Activated CD4-positive, CD25-positive, alpha-beta regulatory T cell (primary cell): ENCODE measurements around the gene AIPL1.
A peak's percentile ranks its signal among the peaks of the same experiment; 100 is the strongest.

Source experiments
- DNase-seq, 4 experiments: peaks; one replicate each; lab custom pipeline; 2025; lab: John Stamatoyannopoulos, UW

The AIPL1 gene

GRCh38 chr17:6448473-6448872 is 13.6 kb upstream of the AIPL1 start:
- DNase-seq, result no peak

- no peak for DNase-seq
These were observed 11.7 kb upstream of the AIPL1 start for GRCh38 chr17:6446516-6447100.

DNA sequence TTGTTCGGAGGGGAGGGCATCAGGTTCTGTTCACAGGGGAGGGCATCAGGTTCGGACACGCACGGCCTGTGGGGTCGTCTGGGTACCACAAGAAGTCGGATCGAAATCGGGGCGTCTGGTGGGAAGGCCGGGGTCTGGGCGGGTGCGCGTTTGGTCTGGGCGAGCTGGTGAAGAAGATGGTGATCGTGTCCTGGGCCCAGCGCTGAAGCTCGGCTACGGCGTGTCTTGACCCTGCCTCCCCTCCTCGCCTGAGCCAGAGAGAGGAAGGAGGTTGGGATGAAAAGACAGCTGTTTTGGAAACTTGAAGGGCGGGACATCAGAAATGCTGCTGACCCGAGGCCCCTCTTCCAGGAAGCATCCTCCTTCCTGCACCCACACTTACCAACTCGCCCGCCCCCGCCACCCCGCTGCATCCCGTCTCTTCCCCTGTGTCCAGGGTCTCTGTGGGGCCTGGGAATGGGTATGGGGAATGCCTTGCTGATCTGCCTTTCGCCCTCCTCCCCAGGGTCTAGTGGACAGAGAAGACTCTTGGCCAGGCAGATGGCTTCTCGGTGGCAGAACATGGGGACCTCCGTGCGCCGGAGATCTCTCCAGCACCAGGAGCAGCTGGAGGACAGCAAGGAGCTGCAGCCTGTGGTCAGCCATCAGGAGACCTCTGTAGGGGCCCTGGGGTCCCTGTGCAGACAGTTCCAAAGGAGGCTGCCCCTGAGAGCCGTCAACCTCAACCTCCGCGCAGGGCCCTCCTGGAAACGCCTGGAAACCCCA is 9.8 kb upstream of the AIPL1 start:
- DNase-seq, result no peak

DNA sequence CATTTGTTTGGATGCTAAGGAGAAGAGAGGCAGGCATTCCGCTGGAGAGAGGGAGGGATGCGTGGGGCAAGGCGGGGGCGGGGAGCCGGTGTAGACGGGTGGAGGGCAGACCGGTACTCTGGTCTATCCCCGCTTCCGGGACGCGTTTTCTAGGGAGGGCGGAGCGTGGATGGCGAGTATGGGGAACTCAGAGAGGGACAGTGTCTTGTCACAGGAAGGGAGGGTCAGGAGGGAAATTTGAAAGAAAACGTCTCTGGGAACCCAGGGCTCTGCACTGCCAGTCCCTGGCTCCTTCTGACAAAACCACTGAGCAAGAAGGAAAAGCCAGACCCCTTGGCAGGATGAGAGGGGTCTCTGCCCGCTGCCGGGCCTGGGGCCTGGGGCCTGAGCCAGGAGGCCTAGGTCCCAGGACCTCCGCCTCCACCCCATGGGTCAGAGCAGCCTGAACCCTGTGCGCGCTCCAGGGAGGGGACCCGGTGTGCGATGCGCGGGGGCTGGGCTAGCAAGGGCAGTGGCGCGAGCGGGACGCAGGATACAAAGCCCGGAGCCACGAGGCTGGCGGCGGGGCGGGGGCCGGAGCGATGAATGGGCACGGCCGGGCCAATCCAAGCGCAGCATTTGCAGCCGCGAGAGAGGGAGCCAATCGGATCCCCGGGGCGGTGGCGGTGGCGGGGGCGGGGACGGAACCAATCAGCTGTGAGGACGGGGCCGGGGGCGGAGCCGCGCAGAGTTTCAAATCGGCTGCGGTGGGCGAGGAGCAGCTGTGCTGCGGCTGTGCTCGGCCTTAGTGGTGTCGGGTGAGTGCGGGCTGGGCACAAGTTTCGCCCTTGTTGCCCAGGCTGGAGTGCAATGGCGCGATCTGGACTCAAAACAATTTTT is 9.0 kb upstream of the AIPL1 start, which contains the start of gene PIMREG:
Gene PIMREG (plus strand): TSS at position 764 of the 879 bp plus-strand sequence. CDS start 656 bp downstream, outside the sequence.
- peak; percentile 87 to 90 (median 88) for DNase-seq

DNA sequence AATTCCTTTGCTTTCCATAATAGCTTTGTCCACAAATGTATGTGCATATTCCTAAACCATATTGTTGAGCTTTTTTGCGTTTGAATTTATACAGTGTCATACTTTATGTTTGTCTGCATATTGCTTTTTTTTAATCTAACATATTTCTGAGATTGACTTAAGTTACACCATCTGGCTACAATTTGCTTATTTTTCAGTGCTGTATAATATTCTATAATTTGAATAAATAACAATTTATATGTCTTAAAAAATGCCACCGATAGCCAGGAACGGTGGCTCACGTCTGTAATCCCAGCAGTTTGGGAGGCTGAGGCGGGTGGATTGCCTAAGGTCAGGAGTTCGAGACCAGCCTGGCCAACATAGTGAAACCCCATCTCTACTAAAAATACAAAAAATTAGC is 7.9 kb upstream of the AIPL1 start:
- DNase-seq, result no peak

GRCh38 chr17:6439951-6440350 is 5.0 kb upstream of the AIPL1 start:
- no peak for DNase-seq

DNA sequence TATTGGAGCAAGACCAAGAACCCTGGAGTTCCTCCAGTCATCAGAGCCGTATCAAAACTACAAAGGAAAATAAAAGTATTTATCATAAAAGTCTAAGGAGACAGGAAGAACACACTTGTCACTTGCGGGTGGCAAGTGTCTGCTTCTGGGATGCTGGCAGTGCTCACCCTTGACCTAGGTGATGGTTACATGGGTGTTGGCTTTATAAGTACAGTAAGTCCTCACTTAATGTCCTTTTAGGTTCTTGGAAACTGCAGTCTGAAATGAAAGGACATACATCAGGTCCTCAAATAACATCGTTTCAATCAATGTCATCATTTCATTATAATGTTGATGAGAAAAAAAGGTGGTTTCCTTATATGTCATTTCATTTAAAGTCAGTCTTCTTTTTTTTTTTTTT is 3.0 kb upstream of the AIPL1 start:
- no peak for DNase-seq

DNA sequence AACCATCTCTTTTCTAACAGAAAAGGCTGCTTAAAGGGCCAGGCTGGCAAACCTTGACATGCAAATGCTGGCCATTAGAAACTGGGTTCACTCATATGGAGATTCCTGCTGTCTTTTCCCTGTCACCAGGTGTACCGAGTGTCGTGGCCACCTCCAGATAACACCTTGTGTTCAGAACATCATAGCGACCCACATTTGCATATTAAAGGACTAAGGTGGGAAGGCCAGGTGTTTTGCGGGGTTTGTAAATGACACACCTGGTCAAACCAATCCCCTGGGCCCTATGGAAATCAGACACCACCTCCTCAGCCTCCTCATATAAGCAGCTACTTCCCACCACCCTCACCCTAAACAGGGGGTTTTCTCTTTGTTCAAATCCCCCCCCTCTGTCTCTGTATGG is 2.5 kb upstream of the AIPL1 start:
- no peak for DNase-seq

GRCh38 chr17:6435968-6436367 is 1.0 kb upstream of the AIPL1 start:
- DNase-seq, result peak in 3 of 4 experiments; percentile 16 to 37 (median 34)

DNA sequence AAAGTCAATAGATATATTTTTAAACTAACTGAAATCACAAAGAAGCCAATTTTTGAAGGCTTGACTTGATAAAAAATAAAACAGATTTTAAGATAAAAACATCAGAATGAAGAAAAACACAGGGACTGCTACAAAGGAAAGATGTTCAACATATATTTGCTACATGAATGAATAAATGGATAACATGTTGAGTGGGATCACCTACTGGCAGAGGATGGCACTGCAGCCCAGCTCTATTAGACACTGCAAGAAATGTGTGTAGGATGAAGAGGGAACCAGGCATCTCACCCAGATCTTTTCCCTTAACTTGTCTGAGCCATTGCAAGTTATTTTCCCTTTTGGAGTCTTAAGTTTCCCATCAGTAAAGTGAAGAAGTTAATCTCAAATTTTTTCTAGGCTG is 4.2 kb downstream of the AIPL1 start:
- DNase-seq, result no peak

- DNase-seq, result no peak
These were observed 5.7 kb downstream of the AIPL1 start for GRCh38 chr17:6429266-6429665.

DNA sequence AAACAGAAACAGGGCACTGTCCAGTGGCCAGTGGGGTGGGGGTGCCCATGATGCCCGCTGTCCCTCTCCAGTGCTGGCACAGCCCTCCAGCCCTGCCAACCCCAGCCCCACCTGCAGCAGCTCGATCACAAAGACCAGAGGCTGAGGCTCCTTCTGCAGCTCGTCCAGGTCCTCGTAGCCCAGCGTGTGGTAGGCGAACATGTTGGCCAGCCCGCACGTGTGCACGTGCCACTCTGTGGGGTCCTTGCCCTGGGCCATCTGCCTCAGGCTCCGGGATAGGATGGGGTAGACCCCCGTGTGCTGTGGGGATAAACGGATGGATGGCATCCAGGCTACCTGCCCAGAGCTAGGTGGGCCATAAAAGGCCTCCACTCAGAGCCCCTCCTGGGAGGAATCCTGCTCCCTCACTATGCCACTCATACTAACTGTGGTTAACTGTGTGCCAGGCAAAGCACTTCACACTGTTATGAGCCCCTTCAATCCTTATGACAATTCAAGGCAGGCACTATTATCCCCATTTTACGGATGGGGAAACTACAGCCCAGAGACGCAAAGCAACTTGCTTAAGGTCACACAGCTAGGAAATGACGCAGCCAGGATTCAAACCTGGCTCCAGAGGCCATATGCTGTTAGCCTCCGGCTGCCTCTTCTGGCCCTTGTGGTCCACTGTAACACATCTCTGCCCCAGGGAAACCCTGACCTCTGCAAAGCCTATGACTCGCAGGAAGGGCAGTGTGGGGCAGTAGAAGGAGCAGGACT is 6.5 kb downstream of the AIPL1 start:
- DNase-seq, result no peak

- no peak for DNase-seq
These were observed 7.6 kb downstream of the AIPL1 start for GRCh38 chr17:6427279-6427781.

GRCh38 chr17:6426356-6427101 is 8.4 kb downstream of the AIPL1 start:
- no peak for DNase-seq

DNA sequence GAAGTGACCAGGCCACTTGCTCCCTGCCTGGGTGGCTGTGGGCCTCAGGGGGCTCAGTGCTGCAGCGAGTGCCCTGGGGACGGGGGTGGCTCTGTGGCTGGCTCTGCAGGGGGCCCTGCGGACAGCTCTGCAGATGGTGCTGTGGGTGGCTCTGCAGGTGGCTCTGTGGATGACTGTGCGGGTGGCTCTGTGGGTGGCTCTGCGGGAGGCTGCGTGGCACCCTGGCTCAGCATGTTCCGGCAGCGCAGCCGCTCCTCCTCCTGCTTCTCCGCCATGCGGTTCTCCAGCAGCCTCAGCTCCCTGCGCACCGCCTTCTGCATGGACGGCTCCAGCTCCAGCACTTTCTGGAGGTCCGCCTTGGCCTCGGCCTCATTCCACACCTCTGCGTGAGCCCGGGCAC is 9.5 kb downstream of the AIPL1 start:
- DNase-seq, result no peak

- no peak for DNase-seq
These were observed 11.0 kb downstream of the AIPL1 start for GRCh38 chr17:6423931-6424330.

GRCh38 chr17:6422654-6423241 is 12.2 kb downstream of the AIPL1 start:
- no peak for DNase-seq

DNA sequence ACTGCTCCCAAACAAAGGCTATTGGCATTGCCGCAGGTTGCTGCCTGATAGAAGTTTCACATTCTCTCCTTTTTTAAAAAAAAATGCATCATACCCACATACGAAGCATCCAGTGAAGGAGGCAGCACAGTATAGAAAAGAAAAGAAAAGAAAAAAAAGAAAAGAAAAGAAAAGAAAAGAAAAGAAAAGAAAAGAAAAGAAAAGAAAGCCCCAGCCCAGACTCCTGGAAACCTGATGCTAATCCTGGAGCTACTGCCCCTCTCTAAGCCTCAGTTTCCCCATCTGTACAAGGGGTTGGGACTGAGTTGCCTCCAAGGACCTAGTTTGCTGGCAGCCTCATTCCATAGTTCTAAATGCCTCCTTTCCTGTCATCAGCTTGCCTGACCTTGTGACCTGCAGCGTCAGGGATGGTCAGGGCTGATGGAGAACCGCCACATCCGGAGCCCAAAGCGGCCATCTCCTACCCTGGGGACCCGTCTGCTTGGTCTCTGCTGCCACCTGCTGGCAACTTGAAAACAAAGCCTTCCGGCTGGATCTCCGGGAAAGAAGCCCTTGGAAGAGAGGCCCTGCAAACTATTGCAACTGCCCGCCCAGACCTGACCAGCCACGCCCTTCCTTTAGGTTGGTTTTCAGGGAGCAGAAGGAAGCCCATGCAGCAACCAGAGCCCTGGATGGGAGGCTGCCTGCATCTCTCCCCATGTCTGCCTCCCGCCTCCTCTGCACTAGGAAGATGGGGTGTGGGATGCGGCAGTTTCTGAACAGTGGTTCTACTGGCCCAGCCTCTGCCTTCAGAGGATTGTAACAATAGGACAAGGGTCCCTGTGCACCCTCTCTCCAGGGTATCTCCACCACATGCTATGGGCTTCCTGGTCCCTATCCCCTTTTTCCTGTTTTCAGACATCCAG is 13.0 kb downstream of the AIPL1 start:
- peak; percentile 22 to 69 (median 50) for DNase-seq

DNA sequence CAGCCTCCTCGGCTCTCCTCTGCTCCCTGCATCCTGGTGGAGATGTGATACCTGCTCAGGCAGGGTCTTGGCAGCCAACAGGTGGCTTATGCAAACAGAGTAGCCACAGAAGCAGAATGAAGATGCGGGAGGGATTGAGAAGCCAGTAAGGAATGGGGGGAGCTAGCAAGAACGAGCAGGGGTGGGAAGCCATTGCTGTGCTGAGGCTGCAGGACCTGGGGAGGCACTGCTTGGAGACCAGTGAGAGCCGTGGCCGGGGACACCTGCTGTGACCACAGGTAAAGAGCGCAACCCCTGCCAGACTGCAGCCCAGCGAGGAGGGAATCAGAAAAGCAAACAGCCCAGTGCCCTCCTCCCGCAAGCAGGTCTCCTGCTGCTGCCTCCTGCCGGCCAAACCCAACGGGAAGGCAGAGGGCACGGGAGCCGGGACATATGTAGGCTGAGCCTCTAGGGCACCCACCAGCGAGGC is 14.7 kb downstream of the AIPL1 start:
- peak in 1 of 4 experiments; percentile 9 for DNase-seq
